ENCODE measurements around the gene FYN.
"Not testable (repeated sequence)": the region's sequence is repeated elsewhere in the genome, so short reads cannot be mapped to it uniquely, and the experiment has no call there.

FYN gene

GRCh38 chr6:111685058-111685457 is 188.2 kb downstream of the FYN start:
- no peak for ATAC-seq (ENCODE audit: low read depth)
- Histone ChIP-seq H3K27me3 (ENCODE audit: insufficient read depth, poor library complexity, severe bottlenecking) (no peaks in the 10 kb centered on the region), H3K4me1 (ENCODE audit: insufficient read depth, poor library complexity, severe bottlenecking) (no peaks in the 10 kb centered on the region), H3K36me3 (ENCODE audit: low read depth) (no peaks in the 10 kb centered on the region), H3K27ac (ENCODE audit: poor library complexity, severe bottlenecking) (no peak overlapping the region), H3K9me3 (ENCODE audit: severe bottlenecking) (no peaks in the 10 kb centered on the region), H3K4me3 (ENCODE audit: severe bottlenecking) (no peak overlapping the region)
- DNase-seq (ENCODE audit: low spot score), result no peak
- no peak for TF ChIP-seq CTCF (IDR thresholded peaks at IDR 0.05; ENCODE audit: poor library complexity, severe bottlenecking)

- DNase-seq (ENCODE audit: low spot score) (no peak), ATAC-seq (ENCODE audit: low read depth) (no peak)
- Histone ChIP-seq H3K36me3 (ENCODE audit: low read depth) (no peaks in the 10 kb centered on the region), H3K4me1 (ENCODE audit: insufficient read depth, poor library complexity, severe bottlenecking) (no peaks in the 10 kb centered on the region), H3K27me3 (ENCODE audit: insufficient read depth, poor library complexity, severe bottlenecking) (no peaks in the 10 kb centered on the region), H3K9me3 (ENCODE audit: severe bottlenecking) (no peaks in the 10 kb centered on the region), H3K4me3 (ENCODE audit: severe bottlenecking) (no peak overlapping the region), H3K27ac (ENCODE audit: poor library complexity, severe bottlenecking) (no peak overlapping the region)
- TF ChIP-seq CTCF (IDR thresholded peaks at IDR 0.05; ENCODE audit: poor library complexity, severe bottlenecking), result no peak
These were observed 189.4 kb downstream of the FYN start for GRCh38 chr6:111683749-111684267.

GRCh38 chr6:111683157-111683556 is 190.1 kb downstream of the FYN start:
- DNase-seq (ENCODE audit: low spot score) (no peak), ATAC-seq (ENCODE audit: low read depth) (no peak)
- no peak overlapping the region for H3K4me3 ChIP-seq (ENCODE audit: severe bottlenecking)
- no peak overlapping the region for H3K27ac ChIP-seq (ENCODE audit: poor library complexity, severe bottlenecking)
- no peak for TF ChIP-seq CTCF (IDR thresholded peaks at IDR 0.05; ENCODE audit: poor library complexity, severe bottlenecking)
- H3K4me1 ChIP-seq (ENCODE audit: insufficient read depth, poor library complexity, severe bottlenecking), result no peaks in the 10 kb centered on the region
- no peaks in the 10 kb centered on the region for H3K36me3 ChIP-seq (ENCODE audit: low read depth)
- no peaks in the 10 kb centered on the region for H3K9me3 ChIP-seq (ENCODE audit: severe bottlenecking)
- no peaks in the 10 kb centered on the region for H3K27me3 ChIP-seq (ENCODE audit: insufficient read depth, poor library complexity, severe bottlenecking)

GRCh38 chr6:111681860-111682259 is 191.4 kb downstream of the FYN start:
- DNase-seq (ENCODE audit: low spot score), result no peak
- TF ChIP-seq CTCF (IDR thresholded peaks at IDR 0.05; ENCODE audit: poor library complexity, severe bottlenecking), result no peak
- ATAC-seq (ENCODE audit: low read depth), result no peak
- Histone ChIP-seq H3K27ac (ENCODE audit: poor library complexity, severe bottlenecking) (no peak overlapping the region), H3K9me3 (ENCODE audit: severe bottlenecking) (no peaks in the 10 kb centered on the region), H3K4me1 (ENCODE audit: insufficient read depth, poor library complexity, severe bottlenecking) (no peaks in the 10 kb centered on the region), H3K27me3 (ENCODE audit: insufficient read depth, poor library complexity, severe bottlenecking) (no peaks in the 10 kb centered on the region), H3K36me3 (ENCODE audit: low read depth) (no peaks in the 10 kb centered on the region), H3K4me3 (ENCODE audit: severe bottlenecking) (no peak overlapping the region)

- not testable (repeated sequence) for H3K27ac ChIP-seq (ENCODE audit: poor library complexity, severe bottlenecking); DNase-seq (ENCODE audit: low spot score); H3K4me1 ChIP-seq (ENCODE audit: insufficient read depth, poor library complexity, severe bottlenecking); ATAC-seq (ENCODE audit: low read depth); H3K9me3 ChIP-seq (ENCODE audit: severe bottlenecking); H3K36me3 ChIP-seq (ENCODE audit: low read depth); H3K4me3 ChIP-seq (ENCODE audit: severe bottlenecking); H3K27me3 ChIP-seq (ENCODE audit: insufficient read depth, poor library complexity, severe bottlenecking)
These were observed 192.2 kb downstream of the FYN start for GRCh38 chr6:111680811-111681609.

Data from RWPE2 (cell line).